Measurements from ENCODE around the gene KIF21A.

KIF21A gene

DNA sequence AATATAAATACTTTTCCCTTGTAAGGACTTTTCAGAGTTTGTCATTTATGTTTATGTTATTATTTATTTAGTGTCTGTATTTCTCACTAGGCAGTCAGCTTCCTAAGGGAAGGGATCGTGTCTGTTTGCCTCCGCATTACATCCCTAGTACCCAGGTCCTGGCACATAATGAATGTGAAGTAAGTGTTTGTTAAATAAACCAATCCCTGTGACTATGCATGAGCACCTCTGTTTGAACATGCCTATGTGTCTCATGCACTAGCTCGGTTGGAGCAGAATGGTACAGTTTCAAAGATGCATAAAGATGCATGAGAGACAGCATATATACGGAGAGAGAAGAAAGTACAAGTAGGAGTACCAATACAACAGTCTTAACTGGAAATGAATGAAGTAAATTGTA is 99.3 kb downstream of the KIF21A start:
- Histone ChIP-seq H3K36me3 (peaks cover 94% of the 10 kb centered on the region), H3K4me3 (ENCODE audit: low read depth, low read length) (no peak overlapping the region), H3K9me3 (no peaks in the 10 kb centered on the region), H3K4me1 (peaks cover 14% of the 10 kb centered on the region), H3K27me3 (no peaks in the 10 kb centered on the region)
- no peak for DNase-seq
- TF ChIP-seq, protein P1, sequence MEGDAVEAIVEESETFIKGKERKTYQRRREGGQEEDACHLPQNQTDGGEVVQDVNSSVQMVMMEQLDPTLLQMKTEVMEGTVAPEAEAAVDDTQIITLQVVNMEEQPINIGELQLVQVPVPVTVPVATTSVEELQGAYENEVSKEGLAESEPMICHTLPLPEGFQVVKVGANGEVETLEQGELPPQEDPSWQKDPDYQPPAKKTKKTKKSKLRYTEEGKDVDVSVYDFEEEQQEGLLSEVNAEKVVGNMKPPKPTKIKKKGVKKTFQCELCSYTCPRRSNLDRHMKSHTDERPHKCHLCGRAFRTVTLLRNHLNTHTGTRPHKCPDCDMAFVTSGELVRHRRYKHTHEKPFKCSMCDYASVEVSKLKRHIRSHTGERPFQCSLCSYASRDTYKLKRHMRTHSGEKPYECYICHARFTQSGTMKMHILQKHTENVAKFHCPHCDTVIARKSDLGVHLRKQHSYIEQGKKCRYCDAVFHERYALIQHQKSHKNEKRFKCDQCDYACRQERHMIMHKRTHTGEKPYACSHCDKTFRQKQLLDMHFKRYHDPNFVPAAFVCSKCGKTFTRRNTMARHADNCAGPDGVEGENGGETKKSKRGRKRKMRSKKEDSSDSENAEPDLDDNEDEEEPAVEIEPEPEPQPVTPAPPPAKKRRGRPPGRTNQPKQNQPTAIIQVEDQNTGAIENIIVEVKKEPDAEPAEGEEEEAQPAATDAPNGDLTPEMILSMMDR (IDR thresholded peaks at IDR 0.05; ENCODE audit: low read depth, low read length), result no peak

DNA sequence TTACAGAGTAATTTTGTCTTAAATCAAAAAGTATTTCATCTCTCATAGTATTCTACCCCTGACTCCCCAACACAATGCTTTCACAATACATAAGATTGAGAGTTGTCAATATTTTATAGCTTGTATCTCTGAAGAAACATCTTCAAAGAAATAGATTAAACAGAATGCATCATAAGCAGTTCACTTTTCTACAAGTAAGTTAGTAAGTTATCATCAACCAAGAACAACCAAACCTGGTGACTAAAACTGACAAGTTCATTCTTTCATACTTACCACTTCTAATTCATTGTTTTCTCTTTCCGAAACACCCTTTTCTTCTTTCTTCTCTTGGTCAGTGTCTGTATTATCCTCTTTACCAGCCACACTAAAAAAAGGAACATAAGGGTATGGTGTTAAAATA is 101.2 kb downstream of the KIF21A start:
- H3K4me1 ChIP-seq, result peaks cover 13% of the 10 kb centered on the region
- H3K27me3 ChIP-seq, result no peaks in the 10 kb centered on the region
- no peak for DNase-seq
- peaks cover 94% of the 10 kb centered on the region for H3K36me3 ChIP-seq
- no peak overlapping the region for H3K4me3 ChIP-seq (ENCODE audit: low read depth, low read length)
- no peaks in the 10 kb centered on the region for H3K9me3 ChIP-seq
- TF ChIP-seq, protein P1 (IDR thresholded peaks at IDR 0.05; ENCODE audit: low read depth, low read length), result no peak

DNA sequence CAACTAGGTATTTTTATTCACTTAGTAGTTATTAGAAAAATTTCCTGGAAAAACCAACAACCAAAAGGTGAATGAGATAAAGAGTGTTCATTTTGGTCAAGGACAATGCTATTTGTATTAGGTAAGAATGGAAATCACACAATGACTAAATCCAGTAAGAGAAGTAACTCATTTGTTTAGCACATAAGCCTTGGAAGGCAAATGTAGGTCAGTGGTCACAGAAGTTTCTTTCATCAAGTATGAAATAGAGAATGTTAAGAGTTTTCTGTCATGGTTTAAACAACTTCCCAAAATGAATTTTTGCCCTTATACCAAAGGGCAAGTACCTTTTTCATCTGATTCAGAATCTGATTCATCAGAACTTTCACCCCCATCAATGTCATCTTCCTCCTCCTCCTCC is 101.7 kb downstream of the KIF21A start:
- no peak for DNase-seq
- Histone ChIP-seq H3K4me3 (ENCODE audit: low read depth, low read length) (no peak overlapping the region), H3K4me1 (peaks cover 7% of the 10 kb centered on the region), H3K36me3 (peaks cover 94% of the 10 kb centered on the region), H3K27me3 (no peaks in the 10 kb centered on the region), H3K9me3 (no peaks in the 10 kb centered on the region)
- TF ChIP-seq, protein P1 (IDR thresholded peaks at IDR 0.05; ENCODE audit: low read depth, low read length), result no peak

DNA sequence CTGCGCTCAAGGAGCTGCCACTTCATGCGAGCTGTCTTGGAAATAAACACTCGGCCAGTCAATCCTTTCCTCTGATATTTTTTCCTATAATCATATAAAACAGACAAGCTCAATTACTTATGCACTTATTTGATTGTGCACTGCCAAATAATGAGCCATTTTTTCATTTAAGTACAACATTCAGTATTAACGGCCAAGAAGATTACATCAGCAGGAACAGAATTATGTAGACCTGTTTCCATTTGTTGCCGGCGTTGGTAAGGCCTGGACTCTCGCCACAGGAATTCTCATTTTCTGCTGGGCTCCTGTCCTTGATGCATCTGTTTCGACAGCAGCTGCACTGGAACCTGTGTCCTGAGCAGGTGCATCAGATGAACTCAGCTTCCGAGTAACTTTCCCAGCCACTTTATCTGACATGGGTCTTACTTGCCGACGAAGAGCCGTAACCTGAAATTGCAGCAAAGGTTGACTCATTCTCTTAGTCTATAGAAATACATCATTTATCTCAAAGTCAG is 110.2 kb downstream of the KIF21A start:
- TF ChIP-seq, protein P1 (IDR thresholded peaks at IDR 0.05; ENCODE audit: low read depth, low read length), result no peak
- peak; percentile 83 for DNase-seq

DNA sequence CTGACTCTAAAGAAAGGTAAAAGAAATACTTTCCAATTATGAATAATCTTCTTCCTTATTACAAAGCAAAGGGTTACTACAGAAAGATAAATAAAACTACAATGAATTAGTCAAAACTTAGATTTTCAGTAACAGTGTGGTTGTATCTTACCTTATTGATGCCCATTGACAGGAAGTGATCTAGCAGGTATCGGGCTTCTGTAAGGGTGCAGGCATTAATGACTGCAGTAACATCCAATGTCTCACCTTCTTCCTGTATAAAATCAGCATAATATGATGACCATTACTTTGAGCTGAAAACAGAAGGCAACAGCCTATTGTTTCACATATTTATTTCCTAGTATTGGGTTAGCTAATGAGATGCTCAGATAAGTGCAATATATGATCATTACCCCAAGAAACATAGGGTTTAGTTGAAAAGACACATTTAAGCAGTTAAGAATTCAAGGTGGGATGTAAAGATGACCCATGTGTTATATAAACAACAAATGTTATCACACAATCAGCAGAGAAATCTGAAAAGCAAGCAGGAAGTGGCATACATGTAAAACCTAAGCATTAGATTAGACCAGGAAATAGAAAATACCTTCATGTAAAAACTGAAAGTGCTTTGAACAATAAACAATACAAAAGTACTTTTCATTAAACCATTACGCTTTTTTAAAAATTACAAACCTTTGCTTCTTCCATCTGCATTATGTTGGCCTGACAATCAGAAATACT is 111.2 kb downstream of the KIF21A start:
- Histone ChIP-seq H3K4me1 (peaks cover 34% of the 10 kb centered on the region), H3K36me3 (peaks cover 94% of the 10 kb centered on the region)

More for the DNA sequence above, 110.2 kb downstream of the KIF21A start:
- H3K36me3 ChIP-seq, result peaks cover 94% of the 10 kb centered on the region
- H3K4me3 ChIP-seq (ENCODE audit: low read depth, low read length), result no peak overlapping the region
- H3K4me1 ChIP-seq, result peaks cover 34% of the 10 kb centered on the region
- no peaks in the 10 kb centered on the region for H3K27me3 ChIP-seq
- no peaks in the 10 kb centered on the region for H3K9me3 ChIP-seq

DNA sequence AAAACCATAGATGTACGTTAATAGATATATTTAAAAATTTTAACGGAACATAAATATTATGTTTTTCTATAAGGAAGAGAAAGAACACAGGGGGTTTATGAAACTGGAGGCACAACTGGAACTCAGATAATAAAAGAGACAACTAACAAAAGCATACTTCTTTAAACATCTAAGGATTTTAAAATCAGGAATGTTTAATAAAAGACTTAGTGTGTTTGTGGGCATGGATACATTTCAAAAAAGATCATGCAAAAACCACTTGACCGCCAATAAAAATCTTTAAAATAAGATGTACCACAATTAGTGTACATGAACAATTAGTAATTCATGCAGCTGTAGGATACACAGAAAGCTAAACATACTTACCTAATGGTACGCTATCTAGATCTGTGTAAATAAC is 113.0 kb downstream of the KIF21A start:
- Histone ChIP-seq H3K36me3 (peaks cover 93% of the 10 kb centered on the region), H3K4me3 (ENCODE audit: low read depth, low read length) (no peak overlapping the region), H3K27me3 (no peaks in the 10 kb centered on the region), H3K9me3 (no peaks in the 10 kb centered on the region), H3K4me1 (peaks cover 34% of the 10 kb centered on the region)
- TF ChIP-seq, protein P1 (IDR thresholded peaks at IDR 0.05; ENCODE audit: low read depth, low read length), result no peak
- DNase-seq, result no peak

More for the DNA sequence above, 111.2 kb downstream of the KIF21A start:
- H3K9me3 ChIP-seq, result no peaks in the 10 kb centered on the region
- DNase-seq, result no peak
- TF ChIP-seq, protein P1 (IDR thresholded peaks at IDR 0.05; ENCODE audit: low read depth, low read length), result no peak
- no peaks in the 10 kb centered on the region for H3K27me3 ChIP-seq
- no peak overlapping the region for H3K4me3 ChIP-seq (ENCODE audit: low read depth, low read length)
